Measurements from ENCODE around the gene CDC42BPA. TPM values are rescaled to one million over a fixed set of nuclear protein-coding genes. Genes with fewer than 3 reads are reported as not detected.
"Not testable (repeated sequence)": the region's sequence is repeated elsewhere in the genome, so short reads cannot be mapped to it uniquely, and the experiment has no call there.

The CDC42BPA gene
- total and polyA plus RNA-seq, 8 donors, result 6.2 to 198 (median 64.5) TPM

DNA sequence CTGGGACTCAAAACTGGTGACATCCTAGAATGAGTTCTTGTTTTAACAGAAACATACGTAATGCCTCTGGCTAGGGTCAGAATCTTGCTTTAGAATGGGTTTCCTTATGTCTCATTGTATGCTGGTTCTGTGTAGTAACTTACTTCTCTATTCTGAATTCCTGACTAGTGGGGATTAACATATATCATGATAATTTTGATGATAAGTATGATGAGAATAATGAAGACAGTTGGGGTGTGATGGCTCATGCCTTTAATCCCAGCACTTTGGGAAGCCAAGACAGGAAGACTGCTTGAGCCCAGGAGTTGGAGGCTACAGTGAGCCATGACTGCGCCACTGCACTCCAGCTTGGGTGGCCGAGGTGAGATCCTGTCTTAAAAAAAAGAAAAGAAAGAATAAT lies 31.7 kb upstream of the CDC42BPA start:
- Histone ChIP-seq H3K4me3 (no peak overlapping the region), H3K9me3 (no peaks in the 10 kb centered on the region), H3K27ac (no peak overlapping the region), H3K4me1 (peaks cover 0 to 5% (median 0%) of the 10 kb centered on the region in 4 donors), H3K36me3 (no peaks in the 10 kb centered on the region), H3K27me3 (no peaks in the 10 kb centered on the region)
- WGBS, 5 donors, result 94 to 98% (median 95%) methylated on average over 3 of the region's 3 CpGs
- TF ChIP-seq POLR2AphosphoS5 (IDR thresholded peaks at IDR 0.05) (no peak), EP300 (IDR thresholded peaks at IDR 0.05) (no peak), POLR2A (IDR thresholded peaks at IDR 0.05) (no peak)
- TF ChIP-seq, protein P1, sequence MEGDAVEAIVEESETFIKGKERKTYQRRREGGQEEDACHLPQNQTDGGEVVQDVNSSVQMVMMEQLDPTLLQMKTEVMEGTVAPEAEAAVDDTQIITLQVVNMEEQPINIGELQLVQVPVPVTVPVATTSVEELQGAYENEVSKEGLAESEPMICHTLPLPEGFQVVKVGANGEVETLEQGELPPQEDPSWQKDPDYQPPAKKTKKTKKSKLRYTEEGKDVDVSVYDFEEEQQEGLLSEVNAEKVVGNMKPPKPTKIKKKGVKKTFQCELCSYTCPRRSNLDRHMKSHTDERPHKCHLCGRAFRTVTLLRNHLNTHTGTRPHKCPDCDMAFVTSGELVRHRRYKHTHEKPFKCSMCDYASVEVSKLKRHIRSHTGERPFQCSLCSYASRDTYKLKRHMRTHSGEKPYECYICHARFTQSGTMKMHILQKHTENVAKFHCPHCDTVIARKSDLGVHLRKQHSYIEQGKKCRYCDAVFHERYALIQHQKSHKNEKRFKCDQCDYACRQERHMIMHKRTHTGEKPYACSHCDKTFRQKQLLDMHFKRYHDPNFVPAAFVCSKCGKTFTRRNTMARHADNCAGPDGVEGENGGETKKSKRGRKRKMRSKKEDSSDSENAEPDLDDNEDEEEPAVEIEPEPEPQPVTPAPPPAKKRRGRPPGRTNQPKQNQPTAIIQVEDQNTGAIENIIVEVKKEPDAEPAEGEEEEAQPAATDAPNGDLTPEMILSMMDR (IDR thresholded peaks at IDR 0.05), result no peak
- intact Hi-C loops (cut with DNase I; ENCODE audit: low total_unique reads), result no loop called here
- DNase-seq, result no peak

DNA sequence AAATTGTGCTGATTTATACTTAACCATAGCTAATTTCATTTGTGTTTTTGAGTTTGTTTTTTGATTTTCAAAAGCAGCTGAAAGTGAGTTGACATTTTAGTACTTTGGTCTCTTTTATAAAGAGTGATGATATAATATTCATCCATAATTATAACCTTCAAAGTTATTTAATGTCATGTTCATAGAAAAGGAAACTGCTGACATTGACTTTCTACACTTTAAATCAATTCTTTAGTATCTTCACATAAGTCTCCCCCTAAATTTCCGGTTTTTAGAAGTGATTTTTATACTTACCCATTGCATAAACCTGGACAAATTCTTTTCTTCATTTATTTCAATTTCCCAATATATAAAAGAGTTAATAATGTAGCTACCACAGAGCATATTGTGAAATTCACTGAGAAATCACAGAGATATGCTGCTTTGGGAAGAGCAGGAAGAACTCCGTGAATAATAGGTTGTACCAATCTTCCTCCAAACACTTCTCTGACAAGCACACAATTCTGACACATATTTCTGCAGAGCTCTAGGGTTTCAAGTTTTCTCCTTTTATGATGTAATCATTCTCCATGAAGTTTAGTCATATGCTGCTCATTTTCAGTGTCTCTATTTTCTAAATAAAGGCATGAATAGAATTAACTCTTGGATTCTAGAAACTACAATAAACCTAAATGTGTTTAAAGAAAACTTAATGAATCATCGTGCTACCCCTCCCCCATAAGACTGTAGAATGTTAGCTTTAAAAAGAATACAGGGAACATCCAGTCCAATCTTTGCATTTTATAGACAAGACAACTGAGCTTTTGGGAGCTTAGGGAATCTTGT lies 25.6 kb upstream of the CDC42BPA start:
- DNase-seq, result no peak

DNA sequence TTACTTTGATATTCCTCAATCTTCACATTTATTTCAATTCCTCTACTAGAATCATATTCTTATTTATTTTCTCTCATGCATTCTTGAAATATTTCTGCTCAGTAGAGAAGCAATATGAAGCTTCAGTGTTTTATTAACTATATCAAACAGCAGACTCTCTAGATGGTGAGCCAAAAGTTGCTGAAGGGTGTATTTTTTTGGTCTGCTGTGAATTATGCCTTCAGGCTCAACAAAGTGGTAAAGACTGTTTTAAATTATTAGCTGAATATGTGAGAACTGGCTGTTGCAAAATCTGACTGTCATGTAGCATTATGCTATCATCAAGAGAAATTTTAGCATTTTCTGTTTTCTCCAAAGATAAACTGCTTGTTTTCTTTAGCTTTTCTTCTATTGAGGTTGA lies 24.9 kb upstream of the CDC42BPA start:
- no peaks in the 10 kb centered on the region for H3K4me1 ChIP-seq
- DNase-seq, result no peak
- H3K4me3 ChIP-seq, result no peak overlapping the region
- intact Hi-C loops (cut with DNase I; ENCODE audit: low total_unique reads), result no loop called here
- no peaks in the 10 kb centered on the region for H3K9me3 ChIP-seq
- no peaks in the 10 kb centered on the region for H3K27me3 ChIP-seq
- no peaks in the 10 kb centered on the region for H3K36me3 ChIP-seq
- TF ChIP-seq POLR2A (IDR thresholded peaks at IDR 0.05), result no peak
- TF ChIP-seq POLR2AphosphoS5 (IDR thresholded peaks at IDR 0.05), result no peak
- TF ChIP-seq, protein P1 (IDR thresholded peaks at IDR 0.05), result no peak
- no peak for TF ChIP-seq EP300 (IDR thresholded peaks at IDR 0.05)
- no peak overlapping the region for H3K27ac ChIP-seq

More for the DNA sequence above, 25.6 kb upstream of the CDC42BPA start:
- Histone ChIP-seq H3K4me3 (no peak overlapping the region), H3K27ac (no peak overlapping the region), H3K27me3 (no peaks in the 10 kb centered on the region), H3K4me1 (no peaks in the 10 kb centered on the region), H3K9me3 (no peaks in the 10 kb centered on the region), H3K36me3 (no peaks in the 10 kb centered on the region)
- TF ChIP-seq POLR2AphosphoS5 (IDR thresholded peaks at IDR 0.05), result peak in 1 of 3 donors; percentile 8
- no peak for TF ChIP-seq POLR2A (IDR thresholded peaks at IDR 0.05)
- intact Hi-C loops (cut with DNase I; ENCODE audit: low total_unique reads), result no loop called here
- WGBS, 5 donors, result 41 to 50% (median 49%) methylated on average over 3 of the region's 3 CpGs

DNA sequence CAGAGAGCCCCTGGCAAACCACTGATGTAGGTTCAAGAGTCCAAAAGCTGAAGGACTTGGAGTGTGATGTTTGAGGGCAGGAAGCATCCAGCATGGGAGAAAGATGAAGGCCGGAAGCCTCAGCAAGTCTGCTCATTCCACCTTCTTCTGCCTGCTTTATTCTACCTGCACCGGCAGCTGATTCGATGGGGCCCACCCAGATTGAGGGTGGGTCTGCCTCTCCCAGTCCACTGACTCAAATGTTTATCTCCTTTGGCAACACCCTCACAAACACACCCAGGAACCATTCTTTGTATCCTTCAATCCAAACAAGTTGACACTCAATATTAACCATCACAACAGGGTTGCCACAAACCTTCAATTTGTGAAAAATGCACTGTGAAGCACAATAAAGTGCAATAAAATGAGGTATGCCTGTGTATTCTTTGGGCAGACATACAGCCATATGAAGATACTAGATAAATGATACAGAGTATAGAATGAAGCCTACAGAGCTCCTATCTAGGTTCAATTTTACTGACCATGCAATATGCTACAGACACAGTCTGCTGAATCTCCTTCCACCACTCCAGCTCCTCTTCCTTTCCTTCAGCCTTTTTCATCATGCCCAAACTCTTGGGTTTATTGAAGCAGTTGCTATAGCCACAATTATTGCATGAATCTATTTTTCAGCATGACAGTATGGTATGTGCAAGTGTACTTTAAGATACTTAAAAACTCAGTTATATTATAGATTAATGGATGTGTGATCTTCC lies 24.0 kb upstream of the CDC42BPA start:
- intact Hi-C loops (cut with DNase I; ENCODE audit: low total_unique reads), result no loop called here
- WGBS, 5 donors, result 90 to 98% (median 94%) methylated on average over 3 of the region's 3 CpGs
- DNase-seq, result no peak
- no peaks in the 10 kb centered on the region for H3K4me1 ChIP-seq
- no peaks in the 10 kb centered on the region for H3K9me3 ChIP-seq
- no peaks in the 10 kb centered on the region for H3K36me3 ChIP-seq
- TF ChIP-seq POLR2AphosphoS5 (IDR thresholded peaks at IDR 0.05) (no peak), POLR2A (IDR thresholded peaks at IDR 0.05) (no peak), EP300 (IDR thresholded peaks at IDR 0.05) (no peak)
- H3K4me3 ChIP-seq, result no peak overlapping the region
- no peaks in the 10 kb centered on the region for H3K27me3 ChIP-seq
- no peak overlapping the region for H3K27ac ChIP-seq

DNA sequence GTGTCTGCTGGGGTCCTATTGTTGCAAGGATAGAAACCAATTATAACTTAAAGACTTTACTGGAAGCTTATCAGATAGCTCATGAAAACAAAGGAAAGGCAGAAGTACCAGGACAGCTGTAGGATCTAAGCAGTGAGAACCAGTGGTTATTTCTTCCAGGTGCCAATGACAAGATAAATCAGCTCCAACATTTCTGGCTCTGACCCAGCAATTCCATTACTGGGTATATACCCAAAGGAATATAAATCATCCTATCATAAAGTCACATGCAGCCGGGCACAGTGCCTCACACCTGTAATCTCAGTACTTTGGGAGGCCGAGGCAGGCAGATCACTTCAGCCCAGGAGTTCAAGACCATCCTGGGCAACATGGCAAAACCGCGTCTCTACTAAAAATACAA lies 17.8 kb upstream of the CDC42BPA start:
- H3K27me3 ChIP-seq; H3K27ac ChIP-seq; DNase-seq; H3K9me3 ChIP-seq; intact Hi-C loops (cut with DNase I; ENCODE audit: low total_unique reads); H3K36me3 ChIP-seq; H3K4me1 ChIP-seq; H3K4me3 ChIP-seq: not testable (repeated sequence)
- WGBS, 5 donors, result 93 to 100% (median 95%) methylated on average over 4 of the region's 4 CpGs

Measured in stomach (tissue), 9 donors.